C1 segment of cervical spinal cord (tissue), 14 donors: ENCODE measurements around the gene TXNDC8.
"Not testable (repeated sequence)": the region's sequence is repeated elsewhere in the genome, so short reads cannot be mapped to it uniquely, and the experiment has no call there.

ENCODE experiments used
- DNase-seq, 14 donors: peaks; one replicate each; lab custom pipeline; 2025; lab: John Stamatoyannopoulos, UW

Gene TXNDC8

DNA sequence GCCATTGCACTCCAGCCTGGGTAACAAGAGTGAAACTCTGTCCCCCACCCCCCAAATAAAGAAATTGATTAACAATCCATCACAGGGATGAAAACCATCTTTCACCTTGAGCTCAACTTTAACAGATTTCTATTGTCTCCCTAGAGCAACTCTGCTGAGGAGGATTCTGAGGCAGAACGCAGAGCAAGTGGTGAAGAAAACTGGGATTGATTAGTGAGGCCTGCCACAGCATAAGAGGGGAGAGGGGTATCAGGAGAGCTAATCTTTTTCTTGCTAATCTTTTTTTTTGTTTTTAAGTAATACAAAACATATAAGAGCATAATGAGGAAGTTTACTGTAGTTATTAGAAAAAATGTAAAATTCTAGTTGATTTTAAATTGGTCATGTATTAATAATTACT is 8.9 kb downstream of the TXNDC8 start:
- DNase-seq, result no peak

DNA sequence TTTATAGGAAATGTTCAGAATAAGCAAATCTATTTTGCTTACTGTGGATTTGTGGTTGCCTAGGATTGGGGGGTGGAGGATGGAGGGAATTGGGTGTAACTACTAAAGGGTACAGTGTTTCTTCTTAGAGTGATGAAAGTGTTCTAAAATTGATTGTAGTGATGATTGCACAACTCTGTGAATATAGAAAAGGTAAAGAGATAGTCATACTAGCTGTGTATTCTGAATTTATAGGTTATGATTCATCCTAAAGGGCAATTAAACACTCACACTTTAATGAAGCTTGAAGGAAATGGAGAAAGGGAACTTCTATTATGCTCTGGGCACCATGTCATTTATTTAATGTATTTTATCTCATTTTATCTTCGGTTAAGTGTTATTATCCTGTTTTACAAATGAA is 9.9 kb downstream of the TXNDC8 start:
- no peak for DNase-seq

DNA sequence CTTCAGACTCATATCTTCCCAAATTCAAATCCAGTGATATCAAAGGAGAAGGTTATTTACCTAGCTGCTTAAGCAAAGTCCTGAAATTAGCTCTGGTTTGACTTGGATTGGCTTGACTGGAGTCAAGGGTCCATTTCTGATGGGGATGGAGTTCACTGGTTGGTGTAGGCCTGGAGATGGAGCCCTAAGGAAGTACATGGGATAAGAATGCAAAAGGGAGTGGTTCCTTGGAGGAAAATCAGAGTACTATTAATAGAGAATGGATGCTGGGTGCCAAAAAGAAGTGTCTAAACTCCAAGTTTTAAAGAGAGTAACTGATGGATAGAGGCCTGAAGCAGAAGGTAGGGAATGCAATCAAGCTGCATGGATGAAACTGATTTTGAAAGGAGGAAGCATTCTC is 13.8 kb downstream of the TXNDC8 start:
- DNase-seq, result no peak

DNA sequence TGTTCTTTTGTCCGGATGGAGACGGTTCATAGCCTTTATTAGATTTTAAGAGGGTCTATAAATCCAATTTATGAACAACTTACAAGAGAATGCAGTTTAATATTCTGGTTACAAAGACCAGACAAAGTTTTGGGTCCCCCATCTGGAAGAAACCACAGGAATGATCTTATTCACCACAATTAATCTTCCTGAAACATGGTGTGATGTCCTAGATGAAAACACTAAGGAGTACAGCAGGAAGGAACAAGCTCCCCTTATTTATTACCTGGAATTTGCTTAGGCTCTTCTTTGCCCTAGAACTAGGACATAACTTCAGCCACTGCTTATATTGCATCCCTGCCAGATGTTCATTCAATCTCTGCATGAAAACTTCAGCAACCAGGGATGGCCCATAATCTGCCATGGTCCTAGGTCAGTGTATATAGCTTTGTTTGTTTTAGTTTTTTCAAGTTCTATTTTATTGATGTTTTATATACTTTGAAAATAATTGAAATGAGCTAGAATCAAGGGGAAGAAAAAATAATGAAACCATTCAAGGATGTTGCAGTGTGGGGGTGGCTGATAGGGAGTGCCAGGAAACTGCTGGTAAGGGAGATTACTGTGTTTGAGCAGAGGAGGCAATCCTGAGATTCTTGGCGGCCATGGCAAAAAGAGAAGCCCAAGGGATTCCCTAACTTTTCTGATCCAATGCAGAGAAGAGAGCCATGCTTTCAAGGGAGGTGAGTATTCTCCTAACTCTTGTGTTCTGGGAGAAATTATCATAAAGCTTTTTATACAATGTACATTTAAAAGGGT is 16.8 kb downstream of the TXNDC8 start:
- no peak for DNase-seq

DNA sequence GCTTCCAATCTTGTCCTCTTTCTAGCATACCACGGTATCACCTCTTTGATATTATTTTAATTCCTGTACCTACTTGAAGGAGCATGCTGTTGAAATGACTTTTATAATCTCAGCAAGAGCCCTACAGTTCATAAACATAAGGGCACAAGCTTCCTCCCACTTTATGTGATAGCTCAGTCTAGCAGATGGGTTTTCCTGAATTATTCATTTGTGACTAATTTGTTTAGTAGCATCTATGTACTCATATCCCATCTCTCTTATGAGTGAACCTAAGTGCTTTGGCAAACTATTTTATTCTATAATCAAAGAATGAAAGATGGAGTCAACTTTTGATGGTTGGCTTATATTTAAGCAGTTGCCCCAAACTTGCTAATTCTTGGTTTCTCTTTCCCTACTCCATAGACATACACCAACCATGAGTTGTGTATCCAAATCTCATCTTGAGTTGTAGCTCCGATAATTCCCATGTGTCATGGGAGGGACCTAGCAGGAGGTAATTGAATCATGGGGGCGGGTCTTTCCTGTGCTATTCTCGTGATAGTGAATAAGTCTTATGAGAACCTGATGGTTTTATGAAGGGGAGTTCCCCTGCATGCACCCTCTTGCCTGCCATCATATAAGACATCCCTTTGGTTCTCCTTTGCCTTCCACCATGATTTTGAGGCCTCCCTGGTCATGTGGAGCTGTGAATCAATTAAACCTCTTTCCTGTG is 17.7 kb downstream of the TXNDC8 start:
- no peak for DNase-seq

DNA sequence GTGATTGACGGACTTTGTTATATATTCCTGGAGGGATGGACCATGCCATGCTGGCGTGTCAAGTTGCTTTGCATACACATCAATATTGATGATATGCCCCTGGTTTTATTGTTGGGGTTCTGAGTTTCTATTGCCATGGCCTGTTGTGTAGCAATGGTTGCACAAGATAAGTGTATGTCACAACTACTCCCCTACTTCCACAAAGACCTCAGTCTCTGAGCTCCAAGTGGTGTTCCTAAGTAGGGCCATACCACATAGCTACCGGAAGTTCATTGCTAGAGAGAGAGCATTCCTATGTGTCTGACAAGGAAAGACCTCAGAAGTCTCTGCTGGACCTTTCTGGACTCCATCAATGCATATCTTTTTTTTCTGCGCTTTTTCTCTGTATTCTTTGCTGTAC is 19.8 kb downstream of the TXNDC8 start:
- DNase-seq, result no peak

DNA sequence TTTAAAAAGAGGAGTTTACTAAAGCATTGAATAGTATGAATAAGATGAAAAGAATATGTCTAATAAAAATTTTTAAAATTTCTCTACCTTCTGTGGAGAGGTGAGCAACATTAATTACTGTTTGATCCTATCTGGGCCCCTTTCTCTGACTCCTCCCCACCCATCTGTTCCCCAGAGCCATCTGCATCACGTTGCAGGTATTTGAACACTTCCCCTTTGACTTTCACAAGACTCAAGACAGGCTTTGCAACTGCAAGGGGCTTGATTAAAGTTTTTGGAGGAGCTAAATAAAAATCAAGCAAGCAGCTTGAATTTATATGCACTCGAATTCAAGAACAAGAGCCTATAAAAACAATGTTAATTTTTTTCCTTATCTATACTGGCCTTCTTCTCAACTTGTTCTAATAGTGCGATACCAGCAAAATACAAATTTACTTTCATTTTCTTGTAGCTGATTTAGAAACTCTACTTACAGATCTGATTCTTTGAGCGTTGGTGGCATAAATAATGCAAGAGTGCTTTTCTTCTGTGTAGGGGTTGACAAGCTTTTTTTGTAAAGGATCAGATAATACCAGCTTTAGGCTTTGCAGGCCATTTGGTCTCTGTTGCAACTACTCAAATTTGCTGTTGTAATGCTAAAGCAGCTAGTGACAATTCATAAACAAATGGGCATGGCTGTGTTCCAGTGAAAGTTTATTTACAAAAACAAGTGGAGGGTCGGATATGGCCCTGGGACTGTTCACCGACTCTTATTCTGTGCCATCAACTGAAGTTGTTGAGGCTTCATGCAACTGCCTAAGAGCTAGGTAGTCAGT is 21.2 kb downstream of the TXNDC8 start:
- no peak for DNase-seq

DNA sequence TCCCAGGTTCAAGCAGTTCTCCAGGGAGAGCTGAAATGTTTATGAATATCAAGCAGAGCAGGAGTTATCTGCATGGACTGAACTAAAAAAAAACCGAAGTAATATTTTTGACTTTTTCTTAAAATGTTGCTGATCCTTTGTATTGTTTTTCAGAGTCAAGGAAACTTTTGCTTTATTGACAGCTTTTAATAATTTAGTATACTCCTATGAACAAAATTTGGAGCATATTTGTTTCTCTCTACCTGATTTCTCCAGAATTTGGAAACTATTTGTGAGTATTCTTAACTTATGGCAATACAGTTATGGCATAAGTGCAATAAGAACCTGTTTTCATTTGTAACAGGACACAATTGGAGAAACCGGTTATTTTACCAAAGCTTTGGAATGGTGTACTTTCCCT is 25.7 kb downstream of the TXNDC8 start:
- not testable (repeated sequence) for DNase-seq

DNA sequence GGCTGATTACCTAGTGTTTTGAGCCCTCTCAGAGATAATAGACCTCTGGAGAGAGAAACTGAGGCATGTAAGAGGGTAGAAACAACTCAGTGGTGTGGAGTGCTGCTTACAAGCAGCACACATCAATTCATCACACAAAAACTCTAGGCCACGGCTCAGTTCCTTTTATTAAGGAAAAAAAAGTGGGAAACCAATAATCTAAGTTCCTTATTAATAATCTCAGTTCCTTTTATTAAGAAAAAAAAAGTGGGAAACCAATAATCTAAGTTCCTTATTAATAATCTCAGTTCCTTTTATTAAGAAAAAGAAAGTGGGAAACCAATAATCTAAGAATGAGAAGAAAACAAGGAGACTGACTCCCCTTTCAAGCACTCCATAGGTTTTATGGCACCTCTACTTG is 28.0 kb downstream of the TXNDC8 start:
- DNase-seq, result no peak

DNA sequence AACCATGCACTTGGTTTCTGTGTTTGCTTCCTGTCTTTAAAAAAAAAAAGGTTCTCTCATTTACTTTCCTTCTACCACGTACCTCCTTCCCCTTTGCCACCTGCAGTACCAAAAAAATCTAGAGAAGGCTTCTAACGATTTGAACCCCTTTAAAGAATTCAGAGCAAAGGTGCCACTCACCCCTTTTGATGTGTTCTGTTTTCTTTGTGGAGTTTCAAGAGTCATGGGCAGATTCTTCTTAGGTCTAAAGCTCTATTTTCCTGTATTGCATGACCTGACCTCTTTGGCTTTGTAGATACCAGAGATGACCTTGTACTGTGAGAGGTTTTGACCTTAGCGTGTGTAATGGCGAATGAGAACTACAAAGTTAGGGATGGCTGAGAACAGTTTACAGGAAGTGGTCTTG is 29.0 kb downstream of the TXNDC8 start:
- no peak for DNase-seq

DNA sequence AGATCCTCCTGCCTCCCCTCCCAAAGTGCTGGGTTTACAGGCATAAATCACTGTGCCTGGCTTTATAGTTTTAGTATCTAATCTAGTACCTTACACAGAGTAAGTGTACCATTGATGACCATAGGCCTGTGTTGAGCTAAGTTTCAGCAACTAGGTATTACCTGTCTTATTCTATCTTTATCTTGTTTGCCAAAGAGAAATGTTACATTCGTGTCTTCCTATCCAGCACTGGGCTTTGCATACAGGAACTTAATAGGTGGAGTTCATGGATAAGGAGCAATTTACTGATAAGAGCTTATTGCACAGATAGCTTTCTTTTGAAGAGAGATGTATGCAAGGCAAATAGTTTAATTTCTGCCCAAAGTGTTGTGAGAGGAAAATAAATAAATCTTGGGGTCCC is 30.5 kb downstream of the TXNDC8 start:
- no peak for DNase-seq

DNA sequence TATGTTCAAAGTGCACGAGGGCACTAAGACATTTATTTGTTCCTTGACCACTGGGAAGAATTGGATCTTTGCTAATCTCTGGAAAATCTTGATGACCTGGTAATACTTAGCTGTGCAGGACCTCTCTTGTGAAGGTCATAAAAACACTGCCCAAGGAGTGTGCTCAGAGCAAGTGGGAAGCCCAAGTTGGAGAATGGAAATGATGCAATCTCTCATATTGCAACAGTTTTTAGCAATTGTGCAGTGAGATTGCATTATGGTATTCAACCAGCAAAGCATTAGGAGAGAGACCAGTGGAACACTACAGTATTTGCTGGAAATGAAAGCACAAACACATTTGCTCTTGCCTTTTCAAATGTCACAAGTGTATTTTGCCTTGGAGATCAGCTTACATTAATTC is 34.5 kb downstream of the TXNDC8 start:
- no peak for DNase-seq

DNA sequence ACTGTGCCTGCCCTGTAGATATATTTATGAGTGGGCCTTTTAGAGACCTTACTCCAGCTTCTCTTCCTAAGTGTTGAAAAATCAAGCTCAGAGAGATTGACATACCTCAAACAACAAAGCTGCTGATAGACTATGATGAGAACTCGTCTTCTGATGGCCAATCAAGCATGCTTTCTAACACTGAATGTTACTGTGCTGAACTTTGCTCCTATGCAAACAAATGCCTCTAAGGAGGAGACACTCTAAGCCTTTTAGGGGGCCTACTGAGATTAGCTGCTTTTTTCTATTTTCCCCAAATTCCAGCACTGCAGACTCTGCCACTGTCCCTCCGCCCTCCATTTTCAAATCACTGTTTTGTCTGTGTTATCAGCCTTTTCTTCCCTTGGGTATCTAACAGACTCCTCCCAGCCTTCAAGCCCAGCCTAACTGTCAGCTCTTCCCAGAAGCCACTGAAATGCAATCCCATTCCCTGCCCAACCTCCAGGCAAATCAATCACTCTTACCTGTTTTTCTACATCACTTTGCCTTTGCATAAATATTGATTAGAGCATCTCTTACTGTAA is 39.5 kb downstream of the TXNDC8 start:
- DNase-seq, result no peak

DNA sequence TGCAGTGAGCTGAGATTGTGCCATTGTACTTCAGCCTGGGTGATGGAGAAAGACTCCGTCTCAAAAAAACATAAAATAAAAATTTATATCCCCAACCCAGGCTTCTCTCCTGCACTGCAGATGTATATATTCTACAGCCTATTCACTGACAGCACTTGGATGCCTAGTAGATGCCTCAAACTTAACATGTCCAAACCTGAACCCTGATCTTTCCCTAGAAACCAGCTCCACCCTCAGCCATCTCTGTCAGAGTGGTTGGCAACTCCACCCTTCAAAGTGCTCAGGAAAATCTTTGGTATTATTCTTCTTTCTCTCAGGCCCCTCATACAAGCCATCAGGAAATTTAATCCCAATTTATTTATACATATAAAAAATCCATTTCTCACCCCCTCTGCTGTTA is 44.4 kb downstream of the TXNDC8 start:
- DNase-seq, result no peak

DNA sequence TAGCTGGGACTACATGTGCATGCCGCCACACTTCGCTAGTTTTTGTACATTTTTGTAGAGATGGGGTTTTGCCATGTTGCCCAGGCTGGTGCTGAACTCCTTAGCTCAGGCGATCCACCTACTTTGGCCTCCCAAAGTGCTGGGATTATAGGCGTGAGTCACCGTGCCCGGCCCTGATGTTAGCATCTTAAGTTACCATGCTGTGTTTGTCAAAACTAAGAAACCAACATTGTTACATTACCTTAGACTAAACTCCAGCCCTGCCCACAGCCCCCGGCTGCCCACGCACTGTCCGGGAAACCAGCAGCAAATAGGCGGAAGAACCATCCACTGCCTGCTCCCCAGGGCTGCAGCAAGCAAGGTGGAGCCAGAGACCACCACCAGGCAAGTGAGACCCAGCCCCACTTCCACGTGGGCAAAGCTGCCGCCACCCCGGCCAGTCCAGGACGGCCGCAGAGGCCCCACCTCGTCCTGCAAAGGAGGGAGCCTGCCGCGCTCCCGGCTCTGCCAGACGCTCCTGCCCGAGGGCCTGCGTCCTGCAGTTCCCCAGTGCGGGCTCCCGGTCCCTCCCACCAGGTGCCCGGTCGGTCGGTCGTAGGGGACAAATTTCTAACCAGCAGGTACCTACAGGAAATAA is 45.6 kb downstream of the TXNDC8 start:
- no peak for DNase-seq

DNA sequence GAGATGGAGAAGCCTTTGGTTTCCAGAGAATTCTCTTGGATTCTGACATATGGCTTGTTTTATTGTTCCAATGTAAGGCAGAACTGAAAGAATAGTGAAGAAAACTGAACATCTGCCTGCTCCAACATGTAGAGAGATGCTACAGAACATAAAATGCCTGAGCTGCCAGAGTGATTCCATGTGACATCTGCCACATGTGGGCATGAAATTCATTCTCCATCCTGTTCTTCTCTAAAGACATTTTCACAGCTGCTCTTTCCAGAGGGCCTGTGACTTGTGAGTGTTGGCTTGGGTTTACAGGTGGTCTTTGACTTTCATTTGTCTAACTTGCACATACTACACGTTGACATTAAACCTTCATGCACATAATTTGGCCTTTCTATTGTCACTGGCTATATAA is 47.7 kb downstream of the TXNDC8 start:
- DNase-seq, result no peak

DNA sequence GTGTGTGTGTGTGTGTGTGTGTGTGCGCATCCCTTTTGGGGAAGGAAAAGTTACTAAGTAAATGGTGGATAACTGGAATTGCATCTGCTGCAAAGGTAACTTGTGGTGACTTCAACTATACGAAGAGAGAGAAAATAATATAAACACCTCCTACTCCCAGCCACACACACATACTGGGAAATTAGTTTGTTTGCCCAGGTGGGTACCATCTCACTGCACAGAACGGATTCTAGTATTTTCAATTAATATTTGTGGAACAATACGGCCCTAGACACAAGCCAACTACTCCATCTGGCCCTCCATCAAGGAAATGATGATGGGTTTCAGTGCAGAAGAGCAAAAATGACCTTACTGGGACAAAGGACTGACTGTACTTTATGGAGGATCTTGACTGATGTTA is 49.2 kb downstream of the TXNDC8 start:
- no peak for DNase-seq

DNA sequence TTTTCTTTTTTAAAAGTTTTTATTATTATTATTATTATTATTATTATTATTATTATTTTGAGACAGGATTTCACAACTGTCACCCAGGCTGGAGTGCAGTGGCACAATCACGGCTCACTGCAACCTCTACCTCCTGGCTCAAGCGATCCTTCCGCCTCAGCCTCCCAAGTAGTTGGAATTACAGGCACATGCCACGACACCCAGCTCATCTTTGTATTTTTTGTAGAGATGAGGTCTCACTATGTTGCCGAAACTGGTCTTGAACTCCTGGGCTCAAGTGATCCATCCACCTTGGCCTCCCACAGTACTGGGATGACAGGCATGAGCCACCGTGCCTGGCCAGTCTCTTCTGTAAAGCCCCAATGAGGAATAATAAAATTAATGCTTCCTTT is 50.4 kb downstream of the TXNDC8 start:
- no peak for DNase-seq

DNA sequence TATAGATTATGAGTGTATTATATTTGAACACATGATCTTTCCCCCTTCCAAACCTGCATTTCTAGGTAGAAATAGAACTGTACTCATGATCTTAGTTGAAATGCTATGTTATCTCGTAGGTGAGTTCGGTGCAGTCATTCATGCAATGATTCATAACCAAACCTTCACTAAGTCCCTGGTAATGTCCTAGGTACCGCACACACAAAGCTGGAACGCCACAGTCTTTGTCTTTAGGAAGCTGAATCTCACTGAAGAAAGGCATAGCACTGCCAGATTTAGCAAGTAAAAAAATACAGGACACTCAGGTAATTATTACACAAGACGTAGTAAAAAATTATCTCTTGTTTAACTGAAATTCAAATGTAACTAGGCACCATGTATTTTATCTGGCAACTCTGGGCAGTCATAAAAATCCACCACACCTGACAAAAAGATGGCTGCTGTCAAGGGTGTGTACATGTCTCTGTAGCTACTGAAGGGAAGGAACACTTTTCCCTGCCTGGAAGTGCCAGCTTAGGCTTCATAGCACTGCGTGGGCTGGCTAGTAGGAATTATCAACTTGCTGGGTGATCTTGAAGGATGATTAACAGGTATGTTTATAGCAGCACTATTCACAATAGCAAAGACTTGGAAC is 53.3 kb downstream of the TXNDC8 start:
- no peak for DNase-seq

DNA sequence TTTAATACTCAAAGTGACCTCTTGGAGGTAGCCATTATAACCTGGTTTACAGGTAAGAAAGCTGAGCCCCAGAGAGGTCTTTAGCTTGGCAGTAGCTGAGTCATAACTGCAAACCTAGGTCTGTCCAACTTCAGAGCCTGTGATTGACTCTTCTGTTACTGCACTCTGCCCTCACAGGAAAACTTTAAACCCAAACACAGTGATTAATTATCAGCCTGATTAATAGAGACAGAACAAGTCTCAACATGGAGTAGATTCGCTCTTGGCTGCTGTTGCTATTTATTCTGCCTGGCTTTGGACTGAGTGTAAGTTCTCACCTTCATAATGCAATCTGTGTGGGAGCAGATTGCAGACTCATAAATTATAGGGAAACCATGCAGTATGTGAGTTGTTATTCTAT is 53.9 kb downstream of the TXNDC8 start:
- DNase-seq, result no peak

DNA sequence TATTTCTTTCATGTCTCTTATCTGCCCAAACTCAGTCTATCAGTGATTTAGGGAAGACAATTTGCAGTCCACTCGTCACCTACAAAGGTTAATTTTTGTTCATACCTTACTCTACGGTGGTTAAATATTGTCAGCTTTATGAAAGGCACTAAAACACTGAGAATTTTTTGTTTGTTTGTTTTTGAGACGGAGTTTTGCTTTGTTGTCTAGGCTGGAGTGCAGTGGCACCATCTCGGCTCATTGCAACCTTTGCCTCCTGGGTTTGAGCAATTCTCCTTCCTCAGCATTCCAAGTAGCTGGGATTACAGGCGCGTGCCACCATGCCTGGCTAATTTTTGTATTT is 55.0 kb downstream of the TXNDC8 start:
- no peak for DNase-seq
